ENCODE results near the gene TRAPPC2L.

Gene TRAPPC2L

DNA sequence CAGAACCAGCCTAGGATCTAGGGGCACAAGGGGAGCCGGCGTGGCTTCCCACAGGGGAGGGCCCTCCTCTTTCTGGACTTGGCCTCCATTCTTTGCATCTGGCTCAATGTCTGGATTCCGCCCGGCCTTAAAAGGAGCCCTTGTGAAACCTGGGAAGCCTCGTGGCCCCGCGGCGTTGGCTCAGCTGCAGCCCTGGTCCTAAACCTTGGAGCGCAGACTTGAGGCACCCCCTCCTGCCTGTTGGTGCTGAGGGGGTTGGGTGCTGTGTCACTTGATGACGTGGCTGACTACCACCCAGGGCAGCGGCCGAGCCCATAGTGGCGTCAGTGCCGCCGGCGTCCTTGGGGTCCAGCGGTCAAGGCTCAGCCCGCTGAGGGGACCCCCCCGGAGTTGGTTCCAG is 4.4 kb downstream of the TRAPPC2L start:
- no peak for DNase-seq

DNA sequence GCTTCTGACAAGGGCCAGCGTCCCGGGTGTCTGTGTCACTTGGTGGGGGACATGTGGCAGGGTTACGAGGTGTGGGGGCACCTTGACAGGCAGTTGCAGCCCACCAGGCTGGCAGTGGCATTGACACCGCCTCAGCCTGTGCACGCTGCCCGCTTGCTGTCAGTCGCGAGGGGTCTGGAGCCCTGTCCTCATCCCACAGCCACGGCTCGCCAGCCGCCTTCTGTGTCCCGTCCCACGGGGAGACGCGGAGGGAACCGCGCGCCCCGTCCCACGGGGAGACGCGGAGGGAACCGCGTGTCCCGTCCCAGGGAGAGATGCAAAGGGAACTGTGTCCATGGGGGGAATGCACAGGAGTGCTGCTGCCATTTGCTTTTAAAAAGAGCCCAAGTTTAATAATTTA is 6.0 kb downstream of the TRAPPC2L start:
- DNase-seq, result no peak

DNA sequence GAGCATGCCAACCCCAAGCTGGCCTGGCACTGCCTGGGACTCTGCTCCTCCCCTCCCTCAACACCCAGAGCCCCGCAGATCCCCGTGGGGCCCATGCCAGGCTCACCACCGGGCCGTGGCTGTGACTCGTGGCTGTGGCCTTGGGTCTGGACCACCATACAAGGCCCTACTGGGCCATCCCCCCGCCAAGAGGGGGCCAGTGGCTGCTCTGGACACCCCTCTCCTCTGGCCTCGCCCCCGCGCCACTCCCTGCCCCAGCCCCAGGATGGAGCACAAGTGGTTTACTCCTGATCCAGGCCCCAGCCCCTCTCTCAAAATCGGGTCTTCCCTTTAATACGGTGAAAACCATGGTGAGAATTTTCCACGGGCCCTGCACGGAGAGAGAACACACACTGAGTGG is 6.5 kb downstream of the TRAPPC2L start:
- no peak for DNase-seq

DNA sequence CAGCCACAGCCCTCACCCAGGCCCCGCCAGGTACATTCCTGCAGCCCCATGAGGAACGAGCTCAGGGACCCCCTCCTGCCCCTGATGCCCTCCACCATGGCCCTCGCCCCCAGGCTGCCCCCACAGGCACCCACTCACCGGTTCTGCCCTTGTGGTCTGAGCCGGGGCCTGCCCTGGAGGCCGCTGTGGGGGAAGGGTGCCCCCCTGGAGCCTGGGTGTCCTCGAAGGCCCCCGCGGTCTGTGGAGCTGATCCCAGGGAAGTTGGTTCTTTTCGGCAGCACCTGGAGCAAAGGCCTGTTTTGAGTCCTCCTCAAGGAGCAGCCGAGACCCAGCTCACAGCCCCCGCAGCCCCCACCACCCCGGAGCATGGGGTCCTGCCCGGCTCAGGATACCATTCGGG is 7.2 kb downstream of the TRAPPC2L start:
- no peak for DNase-seq

DNA sequence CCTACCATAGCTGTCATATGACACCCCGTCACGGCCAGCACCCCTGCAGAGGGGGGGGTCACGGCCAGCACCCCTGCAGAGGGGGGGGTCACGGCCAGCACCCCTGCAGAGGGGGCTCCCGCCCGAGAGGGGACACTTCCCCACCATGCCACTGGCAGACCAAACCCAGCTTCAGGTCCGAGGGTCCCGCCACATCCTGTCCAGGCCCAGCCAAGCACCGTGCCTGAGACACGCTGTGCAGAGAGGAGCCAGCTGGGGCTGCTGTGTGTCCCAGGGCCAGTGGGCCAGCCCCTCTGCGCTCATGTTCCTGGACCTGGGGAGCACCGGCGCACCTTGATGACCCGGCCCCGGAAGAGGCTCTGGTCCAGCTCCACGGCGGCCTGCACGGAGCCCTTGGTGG is 7.6 kb downstream of the TRAPPC2L start:
- no peak for DNase-seq

DNA sequence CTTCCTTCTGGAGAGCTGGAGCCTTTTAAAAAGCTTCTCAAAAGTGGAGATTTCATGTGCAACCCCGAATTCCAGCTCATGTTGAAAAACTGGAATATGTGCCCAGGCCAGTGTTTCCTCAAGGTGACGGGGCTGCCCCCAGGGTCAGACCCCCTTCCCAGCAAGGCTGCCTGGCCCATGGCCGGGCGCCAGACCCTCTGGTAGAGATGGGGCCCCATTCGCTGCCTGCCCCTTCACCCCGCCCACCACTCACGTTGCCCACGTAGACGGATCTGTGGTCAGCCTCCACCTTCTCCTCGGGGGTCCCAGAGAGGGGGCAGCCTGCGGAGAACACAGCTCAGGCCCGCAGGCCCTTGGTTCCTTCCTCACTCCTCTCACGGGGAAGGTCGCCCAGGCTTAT is 8.4 kb downstream of the TRAPPC2L start:
- no peak for DNase-seq

DNA sequence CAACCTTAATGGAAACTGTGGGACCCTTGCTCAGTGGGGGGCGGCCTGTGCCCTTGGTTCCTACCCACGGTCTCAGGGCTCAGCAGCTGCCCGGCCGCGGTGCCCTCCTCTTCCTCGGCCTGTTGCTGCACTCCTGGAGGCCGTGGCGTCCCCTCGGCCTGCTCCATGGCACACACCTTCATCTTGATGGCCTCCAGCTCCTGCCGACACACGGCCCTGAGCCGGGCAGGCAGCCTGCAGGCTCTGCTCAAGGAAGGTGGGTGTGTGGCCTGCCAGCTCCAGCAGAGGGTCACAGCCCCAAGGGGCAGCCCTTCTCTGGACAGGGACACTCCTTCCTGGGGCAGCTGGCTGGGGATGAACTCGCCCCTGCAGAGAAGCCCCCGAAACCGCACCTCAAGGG is 8.8 kb downstream of the TRAPPC2L start:
- DNase-seq, result no peak

DNA sequence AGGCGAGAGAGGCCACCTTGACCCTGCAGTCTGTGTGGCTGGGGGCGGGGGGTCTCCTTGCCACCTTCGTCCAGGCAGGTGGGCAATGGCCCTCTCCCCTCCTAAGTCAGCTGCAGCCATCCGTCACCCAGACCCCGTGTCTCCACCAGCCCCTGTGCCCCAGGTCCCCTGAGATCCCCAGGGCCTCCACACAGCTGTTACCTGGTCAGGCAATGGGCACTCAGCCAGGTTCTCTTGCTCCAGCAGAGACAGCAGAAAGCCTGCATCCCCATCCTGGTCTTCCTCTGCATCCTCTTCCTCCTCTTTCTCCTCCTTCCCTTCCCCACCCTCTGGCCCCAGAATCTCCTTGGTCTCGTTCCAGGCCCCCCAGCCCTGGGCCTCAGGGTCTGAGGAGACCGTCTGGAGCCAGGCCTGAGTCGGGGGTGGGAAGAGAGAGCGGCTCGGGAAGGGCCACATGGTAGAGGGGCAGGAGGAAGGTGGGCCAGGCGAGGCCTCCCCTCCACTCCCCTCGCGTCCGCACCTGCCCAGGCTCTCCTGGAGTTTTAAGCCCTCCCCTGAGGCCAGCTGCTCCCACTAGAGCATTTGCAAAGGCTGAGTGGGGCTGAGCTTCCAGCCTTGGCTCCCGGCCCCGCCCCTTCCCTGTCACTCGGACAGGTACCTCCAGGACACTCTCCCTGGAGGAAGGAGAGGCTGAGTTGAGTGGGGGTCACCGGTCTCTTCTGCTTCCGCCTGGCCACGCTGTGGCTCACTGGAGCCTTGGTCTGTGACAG is 9.4 kb downstream of the TRAPPC2L start, which contains the start of gene PABPN1L:
Gene PABPN1L, minus strand, starts transcription at position 510 of the 770 bp plus-strand sequence. Its CDS starts 54 bp downstream, at position 456.
- DNase-seq, result no peak

DNA sequence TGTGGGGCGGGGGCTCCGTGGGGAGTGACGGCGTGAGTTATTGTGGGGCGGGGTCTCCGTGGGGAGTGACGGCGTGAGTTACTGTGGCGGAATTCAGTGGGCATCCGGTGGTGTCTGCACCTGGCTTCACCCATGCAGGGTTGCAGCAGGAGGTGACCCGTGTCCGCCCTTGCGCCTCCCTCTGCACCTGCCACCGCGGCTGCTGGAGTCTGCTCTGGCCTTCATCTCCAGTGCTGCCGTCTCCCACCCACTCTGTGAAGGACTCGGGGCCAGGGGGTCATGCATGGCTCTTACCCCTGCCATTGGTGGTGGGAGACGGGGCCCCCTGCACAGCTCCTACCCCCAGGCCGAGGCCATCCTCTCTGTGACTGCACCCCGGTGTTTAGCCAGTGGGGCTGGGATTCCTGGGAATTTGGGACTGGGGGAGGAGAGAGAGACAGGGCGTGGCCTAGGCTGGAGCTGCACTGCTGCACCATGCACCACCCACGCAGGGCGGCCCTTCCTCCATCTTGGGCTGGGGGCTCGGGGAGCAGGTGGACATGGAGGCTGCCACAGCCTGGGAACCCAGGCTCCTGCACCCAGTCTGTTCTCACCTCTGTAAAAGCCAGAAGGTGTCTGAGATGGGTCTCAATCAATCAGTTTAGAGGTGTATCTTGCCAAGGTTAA is 10.8 kb downstream of the TRAPPC2L start:
- DNase-seq, result no peak

DNA sequence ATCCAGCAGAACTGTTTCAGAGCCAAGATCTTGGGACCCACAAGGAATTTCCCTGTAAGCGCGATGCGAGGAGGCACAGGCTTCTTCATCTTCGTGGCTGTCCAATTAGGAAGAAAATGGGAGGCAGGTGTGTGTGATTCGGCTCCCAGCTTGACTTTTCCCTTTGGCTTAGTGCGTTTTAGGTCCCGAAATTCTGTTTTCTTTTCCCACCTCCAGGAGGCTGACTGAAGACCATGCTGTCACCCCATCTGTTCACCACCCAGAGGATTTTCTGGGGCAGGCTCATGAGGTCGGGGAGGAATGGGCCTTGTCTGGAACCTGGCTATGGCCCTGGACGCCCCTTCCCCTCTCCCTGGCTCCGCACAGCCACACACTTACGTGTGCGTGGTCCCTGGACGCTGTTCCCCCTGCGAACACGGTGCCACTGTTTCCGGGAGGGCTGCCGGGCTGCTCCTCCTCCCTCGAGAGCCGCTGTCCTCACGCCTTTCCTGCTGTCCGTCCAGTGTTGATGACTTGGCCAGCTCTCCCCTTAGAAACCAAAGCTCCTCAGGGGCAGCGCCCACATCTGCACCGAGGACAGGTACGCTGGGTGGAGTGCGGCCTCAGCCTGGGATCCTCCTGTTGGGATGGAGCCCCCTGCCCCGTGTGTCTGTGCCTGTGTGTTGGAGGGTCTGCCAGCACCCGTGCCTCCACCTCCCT is 12.2 kb downstream of the TRAPPC2L start:
- no peak for DNase-seq

DNA sequence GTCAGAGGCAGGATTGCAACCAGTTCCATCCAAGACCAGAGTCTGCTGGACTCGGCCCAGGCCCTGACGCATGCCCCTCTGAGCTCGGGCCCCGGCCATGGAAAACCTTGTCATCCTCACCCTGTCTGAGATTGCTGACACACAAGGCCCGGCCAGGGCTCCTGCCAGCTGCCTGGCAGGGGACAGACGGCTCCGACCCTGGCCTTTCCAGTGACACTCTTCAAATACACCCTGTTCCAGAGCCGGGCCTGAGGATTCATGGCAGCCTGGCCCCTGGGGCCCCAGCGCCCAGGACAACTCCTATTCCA is 12.7 kb downstream of the TRAPPC2L start:
- DNase-seq, result no peak

DNA sequence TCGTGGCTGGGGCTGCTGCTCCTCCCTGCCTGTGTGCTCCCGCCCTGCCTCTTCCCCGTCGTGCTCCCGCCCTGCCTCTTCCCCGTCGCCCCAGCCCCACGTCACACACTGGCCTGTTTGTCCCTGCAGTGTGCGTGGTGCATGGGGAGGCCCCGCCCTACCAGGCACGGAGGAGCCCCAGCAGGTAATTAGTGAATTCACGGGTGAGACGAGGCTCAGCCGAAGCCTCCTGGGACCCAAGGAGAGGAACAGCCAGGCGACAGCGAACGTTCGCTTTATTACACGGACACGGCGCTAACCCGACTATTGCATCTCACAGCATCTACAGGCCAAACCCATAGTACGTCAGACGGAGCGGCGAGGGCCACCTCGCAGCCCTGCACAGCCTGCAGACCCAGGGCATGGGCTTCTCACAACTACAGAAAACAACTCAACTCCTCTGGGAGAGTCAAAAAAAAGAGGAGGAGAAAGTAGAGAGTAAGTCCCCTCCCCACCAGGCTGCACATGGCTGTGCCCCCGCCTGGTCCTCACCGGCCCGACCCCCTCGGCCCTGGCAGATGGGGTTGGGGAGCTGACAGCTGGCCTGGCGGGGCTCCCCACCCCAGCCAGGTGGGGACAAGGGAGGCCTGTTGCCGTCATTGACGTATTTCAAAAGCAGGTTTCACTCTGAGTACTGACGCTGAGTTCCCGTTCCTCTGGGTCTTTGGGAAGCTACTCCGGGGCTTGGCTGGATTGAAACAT is 13.9 kb downstream of the TRAPPC2L start:
- DNase-seq, result no peak

DNA sequence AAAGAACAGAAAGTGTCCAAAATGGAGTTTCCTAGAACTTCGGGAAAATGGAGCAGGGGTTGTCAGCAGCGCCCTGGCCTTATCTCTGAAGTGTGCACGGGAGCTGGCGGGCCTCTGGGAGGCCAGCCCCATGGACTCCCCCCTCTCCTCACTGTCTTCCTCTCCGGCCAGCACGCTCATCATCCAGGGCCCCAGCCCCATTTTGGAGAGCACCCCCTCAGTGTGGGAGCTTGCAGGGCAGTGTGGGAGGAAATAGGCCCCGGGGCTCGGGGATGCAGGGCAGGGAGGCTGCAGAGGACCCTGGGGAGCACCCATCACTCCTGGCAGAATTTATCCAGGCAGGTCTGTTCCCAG is 14.4 kb downstream of the TRAPPC2L start:
- DNase-seq, result no peak

DNA sequence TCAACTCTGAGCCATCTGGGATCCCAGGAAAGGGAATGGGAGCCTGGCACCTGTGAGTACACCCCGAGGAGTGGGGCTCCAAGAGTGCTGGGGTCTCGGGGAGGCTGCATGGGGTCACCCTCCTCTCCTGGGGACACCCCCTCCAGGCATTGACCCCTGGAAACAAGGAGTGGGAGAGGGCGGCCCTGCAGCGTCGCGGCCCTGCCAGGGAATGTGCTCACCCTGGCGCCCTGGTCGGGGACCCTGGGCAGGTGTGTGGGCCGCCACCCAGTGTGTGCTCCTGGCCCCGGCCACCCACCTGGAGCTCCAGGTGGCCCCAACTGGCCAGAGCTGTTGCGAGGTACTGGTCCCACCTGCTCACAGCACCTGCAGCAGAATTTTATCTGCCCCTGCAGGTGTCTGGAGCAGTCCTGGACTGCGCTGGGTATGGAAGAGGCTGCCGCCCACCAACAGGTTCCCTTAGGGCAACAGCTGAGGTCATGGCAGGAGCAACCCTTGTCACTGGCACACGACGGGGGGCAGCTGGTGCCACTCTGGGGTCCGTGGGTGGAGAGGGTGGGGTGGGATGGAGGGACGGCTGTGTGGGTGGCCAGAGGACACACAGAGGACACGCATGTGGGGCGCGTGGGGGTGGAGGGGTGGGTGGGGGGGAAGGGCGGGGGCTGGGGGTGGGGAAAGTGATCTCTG is 14.9 kb downstream of the TRAPPC2L start:
- no peak for DNase-seq

DNA sequence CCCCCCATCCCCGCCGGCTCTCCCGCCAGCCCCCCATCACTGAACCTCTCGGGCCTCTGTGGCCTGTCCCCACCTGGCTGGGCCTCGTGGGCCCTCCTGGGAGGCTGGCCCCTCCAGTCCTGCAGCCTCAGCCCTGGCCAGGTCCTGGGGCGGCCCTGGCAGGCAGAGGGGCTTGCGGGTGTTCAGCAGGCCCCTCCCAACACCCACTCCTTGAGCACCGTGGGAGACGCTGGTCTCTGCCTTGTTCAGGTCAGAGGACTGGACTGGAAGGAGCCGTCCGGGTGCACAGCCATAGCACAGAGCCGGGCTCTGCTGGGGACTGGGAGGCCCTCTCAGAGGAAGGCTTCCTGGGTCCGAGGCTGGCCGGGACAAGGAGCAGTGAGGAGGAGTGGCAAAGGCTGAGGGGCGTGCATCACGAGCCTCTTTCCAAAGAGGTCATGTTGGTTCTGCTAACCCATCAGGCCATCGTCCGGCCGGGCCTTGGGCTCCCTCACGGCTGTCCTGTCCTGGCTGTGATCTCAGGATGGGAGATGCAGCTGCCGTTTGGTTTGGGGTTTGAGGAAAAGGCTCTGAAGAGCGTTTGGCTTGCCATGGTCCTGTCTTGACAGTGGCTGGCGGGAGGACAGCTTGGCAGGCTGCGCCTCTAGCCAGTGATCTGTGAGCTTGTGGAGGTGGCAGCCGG is 15.9 kb downstream of the TRAPPC2L start:
- DNase-seq, result no peak

DNA sequence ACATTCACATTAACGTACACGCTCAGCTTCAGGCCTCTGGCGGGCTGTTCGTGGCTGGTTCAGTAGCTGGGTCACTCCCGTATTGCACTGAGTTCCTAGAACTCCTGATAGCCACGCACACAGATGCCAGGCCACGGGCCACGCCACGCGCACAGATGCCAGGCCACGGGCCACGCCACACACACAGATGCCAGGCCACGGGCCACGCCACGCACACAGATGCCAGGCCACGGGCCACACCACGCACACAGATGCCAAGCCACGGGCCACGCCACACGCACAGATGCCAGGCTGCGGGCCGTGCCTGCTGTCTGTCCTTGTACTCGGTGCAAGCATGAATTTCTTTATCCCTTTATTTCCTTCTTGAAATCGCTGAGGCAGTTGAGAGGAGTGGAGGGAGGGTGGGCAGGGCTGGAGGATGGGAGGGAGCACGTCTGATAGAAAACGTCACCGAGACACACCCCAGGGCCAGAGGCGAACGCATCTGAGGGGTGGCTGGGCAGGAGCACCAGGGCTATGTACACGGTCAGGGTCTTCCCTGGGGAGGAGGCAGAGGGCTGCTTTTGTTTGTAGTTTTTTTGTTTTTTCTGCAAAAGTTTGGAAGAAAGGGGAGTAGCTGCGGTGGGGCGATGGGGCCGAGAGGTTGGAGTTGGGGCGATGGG is 18.1 kb downstream of the TRAPPC2L start:
- DNase-seq, result no peak

DNA sequence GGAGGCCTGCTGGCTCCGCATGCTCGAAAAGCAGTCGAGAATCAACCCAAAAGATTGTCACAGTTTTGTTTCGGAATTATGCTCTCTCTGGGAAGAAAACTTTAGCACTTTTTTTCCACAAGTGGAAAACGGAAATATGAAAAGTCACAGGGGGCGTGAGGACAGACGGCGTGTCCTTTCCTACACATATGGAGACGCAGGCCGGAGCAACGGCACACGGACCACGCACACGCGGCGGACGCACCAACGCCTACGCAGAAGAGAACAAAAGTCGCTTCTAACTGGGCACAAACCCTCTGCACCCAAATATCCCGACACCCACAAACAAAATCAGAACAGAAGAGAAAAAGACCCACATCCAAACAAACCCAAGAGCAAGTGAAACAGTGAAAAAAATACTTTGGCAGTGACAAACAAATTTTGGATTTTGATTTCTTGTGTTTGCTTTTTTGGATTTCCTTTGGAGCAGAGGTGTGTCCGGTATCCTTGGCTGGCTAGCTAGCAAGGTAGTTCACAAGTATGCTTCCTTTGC is 18.8 kb downstream of the TRAPPC2L start:
- no peak for DNase-seq

DNA sequence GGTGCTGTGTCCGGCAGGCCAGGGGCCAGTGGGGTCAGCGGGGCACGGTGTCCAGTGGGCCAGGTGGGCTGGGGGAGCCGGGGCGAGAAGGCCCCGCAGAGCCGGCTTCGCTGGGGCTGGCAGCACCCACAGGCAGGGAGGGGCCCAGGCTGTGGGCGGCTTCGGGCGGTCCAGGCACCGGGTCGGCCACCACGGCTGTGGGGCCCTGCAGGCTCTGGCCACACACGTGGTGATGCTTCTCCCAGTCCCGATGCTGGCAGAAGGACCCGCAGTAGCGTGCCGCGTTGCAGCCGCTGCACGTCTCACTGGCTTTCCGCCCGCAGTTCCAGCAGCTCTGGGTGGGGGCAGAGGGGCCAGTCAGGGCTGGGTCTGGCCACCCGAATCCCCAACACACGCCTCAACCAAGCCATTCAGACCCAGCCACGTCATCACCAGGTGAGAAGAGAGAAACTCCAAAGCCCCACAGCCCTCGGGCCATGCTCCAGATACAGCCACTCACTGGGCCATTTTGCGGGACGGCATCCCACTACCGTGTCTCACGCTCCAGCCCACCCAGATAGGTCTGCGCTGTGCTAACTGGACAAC is 20.1 kb downstream of the TRAPPC2L start:
- no peak for DNase-seq

DNA sequence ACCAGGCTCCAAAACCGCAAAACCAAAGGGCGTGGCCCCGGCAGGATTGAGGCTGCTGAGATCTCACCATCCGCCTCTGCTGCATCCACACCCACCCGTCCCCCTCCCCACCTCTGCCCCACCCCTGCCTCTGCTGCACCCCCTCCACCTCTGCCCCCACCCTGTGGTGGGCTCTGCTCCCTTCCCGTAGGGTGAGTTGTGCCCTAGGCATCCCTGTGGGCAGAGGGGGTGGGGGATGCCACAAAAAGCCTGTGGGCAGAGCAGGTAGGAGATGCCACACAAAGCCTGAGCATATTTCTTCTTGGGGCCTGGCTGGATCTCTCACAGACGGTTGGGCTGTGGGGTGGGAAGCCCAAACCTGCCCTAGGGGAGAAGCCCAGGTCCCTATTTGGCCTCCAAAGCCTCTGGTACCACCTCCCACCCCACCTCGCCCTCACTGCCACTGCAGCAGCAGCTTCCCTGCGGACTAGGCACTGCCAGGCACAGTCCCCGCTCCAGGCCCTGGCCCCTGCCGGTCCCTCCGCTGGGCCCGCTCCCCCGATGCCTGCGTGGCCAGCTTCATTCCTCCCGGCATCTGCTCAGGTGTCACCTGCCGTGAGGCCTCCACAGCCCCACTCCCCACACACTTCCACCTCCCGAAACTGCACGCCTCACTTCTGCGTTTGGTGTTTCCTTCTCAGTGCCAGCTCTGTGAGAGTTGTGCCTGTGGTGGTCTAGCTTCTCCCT is 20.8 kb downstream of the TRAPPC2L start:
- DNase-seq, result no peak

DNA sequence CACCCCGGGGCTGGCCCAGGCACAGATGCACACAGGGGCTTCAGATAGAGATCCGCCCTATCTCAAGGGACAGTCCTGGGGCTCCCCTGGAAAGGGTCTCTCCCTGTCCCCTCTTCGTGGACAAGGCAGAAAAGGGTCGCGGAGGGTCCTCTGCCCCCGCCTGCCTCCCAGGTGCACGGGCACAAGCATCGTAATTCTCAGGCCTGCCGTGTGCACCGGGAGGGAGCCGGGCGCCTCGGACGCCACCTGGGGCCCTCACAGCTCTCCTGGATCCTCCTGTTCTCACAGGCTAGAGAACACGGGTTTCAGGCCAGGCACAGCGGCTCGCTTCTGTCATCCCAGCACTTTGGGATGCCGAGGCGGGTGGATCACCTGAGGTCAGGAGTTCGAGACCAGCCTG is 21.4 kb downstream of the TRAPPC2L start:
- no peak for DNase-seq

All from NCI-H2029 (cell line).